ENCODE results near the gene NLRP7.
A peak's percentile ranks its signal among the peaks of the same experiment; 100 is the strongest.
"Not testable (repeated sequence)": the region's sequence is repeated elsewhere in the genome, so short reads cannot be mapped to it uniquely, and the experiment has no call there.

NLRP7 gene

DNA sequence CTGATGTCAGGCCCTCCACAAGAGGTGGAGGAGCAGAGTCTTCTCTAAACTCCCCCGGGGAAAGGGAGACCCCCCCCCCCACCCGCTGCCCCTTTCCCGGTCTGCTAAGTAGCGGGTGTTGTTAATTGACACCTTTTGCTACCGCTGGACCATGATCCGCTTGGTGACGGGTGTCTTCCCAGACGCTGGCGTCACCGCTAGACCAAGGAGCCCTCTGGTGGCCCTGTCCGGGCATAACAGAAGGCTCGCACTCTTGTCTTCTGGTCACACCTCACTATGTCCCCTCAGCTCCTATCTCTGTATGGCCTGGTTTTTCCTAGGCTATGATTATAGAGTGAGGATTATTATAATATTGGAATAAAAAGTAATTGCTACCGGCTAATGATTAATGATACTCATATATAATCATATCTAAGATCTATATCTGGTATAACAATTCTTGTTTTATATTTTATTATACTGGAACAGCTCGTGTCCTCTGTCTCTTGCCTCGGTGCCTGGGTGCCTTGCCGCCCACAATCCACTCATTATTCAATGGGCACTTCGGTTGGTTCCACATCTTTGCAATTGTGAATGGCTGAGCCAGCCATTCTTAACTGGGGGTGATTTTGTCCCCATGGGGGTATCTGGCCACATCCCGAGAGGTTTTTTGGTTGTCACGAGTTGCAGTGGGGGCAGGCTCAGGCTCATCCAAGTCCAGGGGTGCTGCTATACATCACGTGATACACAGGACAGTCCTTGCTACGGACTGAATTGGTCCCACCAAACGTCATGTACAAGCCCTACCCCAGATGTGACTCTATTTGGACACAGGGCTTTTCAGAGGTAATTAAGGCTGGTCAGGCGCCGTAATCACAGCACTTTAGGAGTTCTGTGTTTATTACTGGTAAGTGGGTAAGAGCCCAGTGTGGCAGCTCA, 27.4 kb downstream of the NLRP7 start:
- DNase-seq, result peak in 4 of 56 donors; percentile 1 to 4 (median 3)

DNA sequence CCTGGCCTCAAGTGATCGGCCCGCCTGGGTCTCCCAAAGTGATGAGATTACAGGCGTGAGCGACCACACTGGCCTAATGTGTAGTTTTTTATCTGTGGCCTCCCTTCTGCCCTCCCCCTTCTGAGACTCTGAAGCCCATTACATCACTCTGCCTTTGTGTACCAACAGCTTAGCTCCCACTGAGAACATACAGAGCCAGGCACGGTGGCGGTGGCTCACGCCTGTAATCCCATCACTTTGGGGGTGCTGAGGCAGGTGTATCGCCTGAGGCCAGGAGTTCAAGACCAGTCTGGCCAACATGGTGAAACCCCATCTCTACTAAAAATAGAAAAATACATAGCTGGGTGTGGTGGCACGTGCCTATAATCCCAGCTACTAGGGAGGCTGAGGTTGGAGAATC, 28.8 kb downstream of the NLRP7 start:
- DNase-seq, result no peak

DNA sequence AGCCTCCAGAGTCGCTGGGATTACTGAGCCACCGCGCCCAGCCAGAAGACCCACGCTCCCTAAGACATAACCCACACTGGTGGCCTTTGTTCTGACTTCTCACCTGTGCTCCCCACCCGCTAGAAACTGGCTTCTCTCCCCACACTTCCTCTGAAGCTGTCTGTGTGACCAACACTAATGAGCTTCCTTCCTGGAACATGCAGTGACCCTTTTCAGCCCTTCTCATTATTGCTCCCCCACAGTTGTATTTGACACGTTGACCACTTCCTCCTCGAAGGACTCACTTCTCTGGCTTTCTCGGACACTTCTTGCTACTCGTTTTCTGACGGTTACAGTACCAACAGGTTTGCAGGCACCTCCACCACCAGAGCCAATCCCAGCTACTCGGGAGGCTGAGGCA, 30.5 kb downstream of the NLRP7 start:
- DNase-seq, result peak in 2 of 56 donors; percentile 0 to 2

DNA sequence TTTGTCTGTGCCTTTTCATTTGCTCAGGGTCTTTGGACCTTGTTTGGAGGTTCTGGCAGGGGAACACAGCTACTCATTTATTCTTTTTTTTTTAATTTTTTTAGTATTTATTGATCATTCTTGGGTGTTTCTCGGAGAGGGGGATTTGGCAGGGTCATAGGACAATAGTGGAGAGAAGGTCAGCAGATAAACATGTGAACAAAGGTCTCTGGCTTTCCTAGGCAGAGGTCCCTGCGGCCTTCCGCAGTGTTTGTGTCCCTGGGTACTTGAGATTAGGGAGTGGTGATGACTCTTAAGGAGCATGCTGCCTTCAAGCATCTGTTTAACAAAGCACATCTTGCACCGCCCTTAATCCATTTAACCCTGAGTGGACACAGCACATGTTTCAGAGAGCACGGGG, 39.4 kb downstream of the NLRP7 start:
- not testable (repeated sequence) for DNase-seq

DNA sequence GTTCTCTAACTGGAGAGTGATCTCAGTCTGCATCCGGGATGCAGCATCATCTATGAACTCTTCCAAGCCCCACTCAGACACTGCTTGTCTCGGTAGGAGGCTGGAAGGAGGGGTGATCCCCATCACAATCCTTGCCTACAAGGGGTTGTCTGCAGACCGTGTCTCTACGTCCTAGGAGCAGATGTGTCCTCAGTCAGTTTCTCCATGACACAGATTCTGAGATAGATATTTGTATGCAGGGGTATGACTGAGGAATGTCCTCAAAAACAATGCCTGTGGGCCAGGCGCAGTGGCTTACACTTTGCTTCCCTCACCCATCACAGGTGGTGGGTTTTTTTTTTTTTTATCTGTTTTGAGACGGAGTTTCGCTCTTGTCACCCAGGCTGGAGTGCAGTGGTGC, 40.5 kb downstream of the NLRP7 start:
- no peak for DNase-seq

DNA sequence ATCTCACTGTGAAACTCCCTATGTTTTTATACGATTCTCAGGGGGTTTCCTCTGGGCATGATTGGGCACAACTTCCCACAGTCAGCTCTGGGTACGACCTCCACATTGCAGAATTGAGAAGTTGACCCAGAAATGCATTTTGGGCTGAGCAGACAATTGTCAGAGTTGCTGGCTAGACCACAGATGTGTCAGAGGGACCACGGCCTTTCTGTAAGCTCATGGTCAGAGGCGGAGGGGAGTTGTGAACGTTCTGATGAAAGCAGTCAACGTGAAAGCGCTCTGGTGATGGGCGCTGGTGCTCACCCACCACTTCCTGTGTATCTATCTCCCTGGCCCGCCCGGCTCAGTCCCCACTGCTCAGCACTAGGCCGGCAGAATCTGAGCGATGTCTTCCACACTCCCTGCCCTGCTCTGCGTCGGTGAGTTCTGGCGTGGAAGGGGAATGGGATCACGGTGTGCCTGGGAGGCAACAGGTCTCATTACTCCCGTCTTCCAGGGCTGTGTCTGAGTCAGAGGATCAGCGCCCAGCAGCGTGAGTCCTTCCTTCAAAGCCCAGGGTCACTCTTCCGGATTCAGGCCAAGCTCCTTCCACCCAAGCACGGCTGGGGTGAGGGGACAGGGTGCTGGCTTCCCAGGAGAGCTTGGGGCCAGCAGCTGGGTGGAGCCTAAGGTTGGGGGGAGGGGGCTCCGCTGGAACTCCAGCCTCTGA, 41.4 kb downstream of the NLRP7 start, which contains the start of gene NCR1:
NCR1 (plus strand) TSS at position 346 of the 709 bp plus-strand sequence; CDS start at position 386, 40 bp downstream.
- no peak for DNase-seq

DNA sequence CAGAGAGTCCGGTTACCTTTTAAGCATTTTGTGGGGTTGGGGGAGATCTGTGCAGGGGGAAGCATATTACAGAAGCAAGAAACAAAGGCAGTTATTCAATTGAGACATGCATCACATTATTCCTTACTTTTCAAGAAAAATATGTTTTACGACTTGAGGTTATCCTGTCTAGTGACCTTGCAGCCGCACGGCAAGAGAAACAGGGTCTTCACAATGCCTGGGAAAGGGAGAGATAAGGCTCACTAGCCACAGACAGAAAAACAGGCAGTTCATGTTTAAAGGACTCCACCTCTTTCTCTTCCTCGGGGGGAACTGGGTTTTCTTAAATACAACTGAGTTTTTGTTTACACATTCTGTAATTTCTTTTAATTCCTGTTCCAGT, 41.9 kb downstream of the NLRP7 start:
- no peak for DNase-seq

DNA sequence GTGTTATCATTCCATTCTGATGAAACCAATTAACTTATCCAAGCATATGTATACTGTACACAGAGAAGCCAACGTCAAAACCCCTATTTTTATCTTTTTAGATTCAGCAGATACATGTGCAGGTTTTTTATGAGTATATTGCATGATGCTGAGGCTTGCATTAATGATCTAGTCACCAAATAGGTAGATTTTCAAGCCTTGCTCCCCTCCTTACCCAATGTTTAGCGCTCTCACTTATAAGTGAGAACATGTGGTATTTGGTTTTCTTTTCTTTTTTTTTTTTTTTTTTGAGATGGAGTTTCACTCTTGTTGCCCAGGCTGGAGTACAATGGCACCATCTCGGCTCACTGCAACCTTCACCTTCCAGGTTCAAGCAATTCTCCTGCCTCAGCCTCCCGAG, 43.1 kb downstream of the NLRP7 start:
- DNase-seq, result not testable (repeated sequence)

DNA sequence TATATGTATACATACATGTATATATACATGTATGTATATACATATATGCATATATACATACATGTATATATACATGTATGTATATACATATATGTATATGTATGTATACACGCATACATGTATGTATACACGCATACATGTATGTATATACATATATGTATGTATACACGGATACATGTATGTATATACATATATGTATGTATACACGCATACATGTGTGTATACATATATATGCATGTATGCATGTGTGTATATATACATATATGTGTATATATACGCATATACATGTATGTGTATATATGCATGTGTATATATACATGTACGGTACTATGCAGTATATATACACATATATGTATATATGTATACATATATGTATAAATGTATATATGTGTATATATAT, 44.0 kb downstream of the NLRP7 start:
- DNase-seq, result no peak

DNA sequence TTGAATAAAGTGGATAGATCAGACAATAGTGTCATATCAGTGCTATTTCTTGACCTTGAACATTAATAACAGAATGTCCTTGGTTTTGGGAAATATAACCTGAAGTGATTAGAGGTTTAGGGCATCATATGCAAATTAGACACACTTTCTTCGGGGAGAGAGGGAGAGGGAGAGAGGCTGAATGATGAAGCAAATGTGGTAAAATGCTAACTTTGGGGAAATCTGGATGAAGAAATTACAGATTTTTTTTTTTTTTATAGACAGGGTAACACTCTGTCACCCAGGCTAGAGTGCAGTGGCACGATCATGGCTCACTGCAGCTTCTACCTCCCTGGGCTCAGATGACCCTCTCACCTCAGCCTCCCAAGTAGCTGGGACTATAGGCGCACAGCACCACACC, 45.3 kb downstream of the NLRP7 start:
- DNase-seq, result no peak

DNA sequence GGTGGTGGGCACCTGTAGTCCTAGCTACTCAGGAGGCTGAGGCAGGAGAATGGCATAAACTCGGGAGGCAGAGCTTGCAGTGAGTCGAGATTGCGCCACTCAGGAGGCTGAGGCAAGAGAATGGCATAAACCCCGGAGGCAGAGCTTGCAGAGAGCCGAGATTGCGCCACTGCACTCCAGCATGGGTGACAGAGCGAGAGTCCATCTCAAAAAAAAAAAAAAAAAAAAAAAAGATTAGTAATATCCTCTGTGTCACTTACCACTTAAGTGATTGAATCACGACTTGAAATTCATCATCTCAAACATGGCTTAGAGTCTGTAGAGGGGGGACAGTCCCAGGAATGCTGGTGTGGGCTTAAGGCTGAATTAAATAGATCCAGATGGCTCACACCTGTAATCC, 46.2 kb downstream of the NLRP7 start:
- DNase-seq, result not testable (repeated sequence)

DNA sequence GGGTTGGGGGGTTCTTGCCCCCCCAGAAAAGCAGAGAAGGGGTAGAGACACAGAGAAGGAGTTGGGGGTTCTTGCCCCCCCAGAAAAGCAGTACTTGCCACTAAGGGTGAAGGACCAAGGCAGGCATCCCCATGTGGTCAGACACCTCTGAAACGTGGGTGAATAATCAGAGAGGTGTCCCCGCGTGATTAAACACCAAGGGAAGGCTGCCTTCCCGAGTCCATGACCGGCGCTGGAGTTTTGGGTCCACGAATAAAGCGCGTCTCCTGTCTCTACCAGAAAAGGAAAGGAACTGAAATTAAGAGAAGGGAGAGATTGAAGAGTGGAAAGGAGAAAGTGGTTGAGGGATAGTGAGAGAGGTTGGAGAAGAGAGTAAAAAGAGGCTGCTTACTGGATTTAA, 47.7 kb downstream of the NLRP7 start:
- DNase-seq, result not testable (repeated sequence)

DNA sequence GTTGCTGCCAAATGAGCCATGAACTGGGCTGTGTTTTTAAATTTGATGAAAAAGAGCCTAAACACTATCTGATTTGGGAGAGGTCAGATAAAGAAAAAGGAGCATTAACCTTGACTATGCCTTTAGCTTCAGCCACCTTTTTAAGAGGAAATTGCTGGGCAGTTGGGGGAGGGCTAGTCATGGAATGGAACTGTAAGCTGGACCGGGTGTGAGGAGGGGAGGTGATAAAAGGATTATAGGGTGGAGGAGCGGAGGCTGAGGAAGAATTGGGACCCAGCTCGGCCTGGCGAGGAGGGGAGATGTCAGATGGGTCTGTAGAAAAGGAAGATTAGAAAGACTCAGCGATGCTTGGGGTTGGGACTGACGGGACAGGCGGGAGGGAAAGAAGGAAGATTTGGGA, 48.6 kb downstream of the NLRP7 start:
- not testable (repeated sequence) for DNase-seq

DNA sequence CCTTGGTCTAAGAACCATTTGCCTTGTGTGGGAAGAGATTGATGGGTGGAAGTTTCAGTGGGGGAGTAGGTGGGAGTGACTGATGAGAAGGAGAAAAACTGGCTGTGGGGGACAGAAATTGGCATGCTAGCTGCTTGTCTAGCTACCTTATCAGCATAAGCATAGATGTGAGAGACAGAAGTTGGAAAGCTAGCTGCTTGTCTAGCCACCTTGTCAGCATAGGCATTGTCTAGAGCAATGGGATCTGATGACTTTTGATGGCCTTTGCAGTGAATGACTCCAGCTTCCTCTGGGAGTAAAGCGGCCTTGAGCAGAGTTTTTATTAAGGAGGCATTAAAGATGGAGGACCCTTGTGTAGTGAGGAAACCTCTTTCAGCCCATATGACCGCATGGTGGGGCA, 51.3 kb downstream of the NLRP7 start:
- DNase-seq, result no peak

DNA sequence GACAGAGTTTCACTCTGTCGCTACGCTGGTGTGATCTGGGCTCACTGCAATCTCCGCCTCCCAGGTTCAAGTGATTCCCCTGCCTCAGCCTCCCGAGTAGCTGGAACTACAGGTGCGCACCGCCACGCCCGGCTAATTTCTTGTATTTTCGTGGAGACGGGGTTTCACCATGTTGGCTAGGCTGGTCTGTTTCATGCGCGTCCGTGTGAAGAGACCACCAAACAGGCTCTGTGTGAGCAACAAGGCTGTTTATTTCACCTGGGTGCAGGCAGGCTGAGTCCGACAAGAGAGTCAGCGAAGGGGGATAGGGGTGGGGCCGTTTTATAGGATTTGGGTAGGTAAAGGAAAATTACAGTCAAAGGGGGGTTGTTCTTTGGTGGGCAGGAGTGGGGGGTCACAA, 53.2 kb downstream of the NLRP7 start:
- DNase-seq, result not testable (repeated sequence)

DNA sequence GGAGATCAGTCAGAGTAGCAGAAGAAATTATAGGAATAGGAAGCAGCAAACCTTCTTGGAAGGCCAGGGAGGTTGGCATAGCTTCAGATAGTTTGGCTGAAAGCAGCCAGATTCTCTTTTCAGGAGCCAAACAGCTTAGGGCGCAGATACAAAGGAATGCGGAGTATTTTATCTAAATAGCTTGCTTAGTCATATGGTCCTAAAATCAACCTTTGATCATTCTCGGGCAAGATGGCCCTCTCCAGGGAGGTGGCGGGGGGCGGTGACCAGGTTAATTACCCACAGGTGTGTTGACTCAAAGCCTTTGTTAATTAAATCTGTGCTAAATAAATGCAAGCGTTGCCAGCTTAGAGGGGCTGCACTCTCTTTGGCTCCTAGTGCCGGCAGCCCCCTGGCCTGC, 53.9 kb downstream of the NLRP7 start:
- DNase-seq, result no peak

DNA sequence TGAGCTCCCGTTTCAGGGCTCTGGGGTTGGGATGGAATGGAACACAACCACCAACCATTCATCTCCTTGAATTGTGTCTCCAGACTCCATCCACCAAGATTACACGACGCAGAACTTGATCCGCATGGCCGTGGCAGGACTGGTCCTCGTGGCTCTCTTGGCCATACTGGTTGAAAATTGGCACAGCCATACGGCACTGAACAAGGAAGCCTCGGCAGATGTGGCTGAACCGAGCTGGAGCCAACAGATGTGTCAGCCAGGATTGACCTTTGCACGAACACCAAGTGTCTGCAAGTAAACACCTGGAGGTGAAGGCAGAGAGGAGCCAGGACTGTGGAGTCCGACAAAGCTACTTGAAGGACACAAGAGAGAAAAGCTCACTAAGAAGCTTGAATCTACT, 57.8 kb downstream of the NLRP7 start:
- DNase-seq, result no peak

DNA sequence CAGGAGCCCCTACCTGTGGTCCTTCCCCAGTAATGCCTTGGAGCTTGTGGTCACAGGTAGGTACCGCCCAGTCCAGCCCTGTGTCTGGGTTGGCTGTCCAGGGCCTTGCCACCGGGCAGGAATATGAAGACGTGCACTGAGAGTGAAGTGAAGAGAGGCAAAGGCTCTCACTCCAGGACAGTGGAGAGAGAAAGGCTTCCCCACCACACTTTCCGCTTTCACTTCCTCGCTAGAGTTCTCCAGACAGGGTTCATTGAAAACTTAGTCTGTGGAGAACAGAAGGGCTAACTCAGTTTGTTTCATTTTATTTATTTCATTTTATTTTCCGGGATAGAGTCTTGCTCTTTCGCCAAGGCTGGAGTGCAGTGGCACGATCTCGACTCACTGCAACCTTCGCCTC, 59.1 kb downstream of the NLRP7 start:
- peak in 5 of 56 donors; percentile 1 to 31 (median 4) for DNase-seq

DNA sequence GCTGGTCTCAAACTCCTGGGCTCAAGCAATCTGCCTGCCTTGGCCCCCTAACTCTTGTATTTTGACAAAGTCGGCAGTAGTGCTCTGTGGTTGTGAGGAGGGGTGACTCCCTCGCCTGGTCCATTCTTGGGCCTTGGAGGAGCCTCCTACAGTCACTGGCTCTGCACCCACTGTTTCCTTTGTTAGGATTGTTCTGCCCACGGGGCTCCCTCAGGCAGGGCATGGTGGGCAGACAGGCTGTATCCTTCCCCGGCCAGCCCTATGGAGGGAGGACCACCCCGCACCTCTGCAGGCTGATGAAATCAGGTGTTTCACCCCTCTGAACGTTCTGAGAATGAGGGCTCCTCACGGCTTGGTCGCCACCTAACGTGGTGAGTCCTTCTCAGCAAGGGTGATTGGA, 64.1 kb downstream of the NLRP7 start:
- no peak for DNase-seq

DNA sequence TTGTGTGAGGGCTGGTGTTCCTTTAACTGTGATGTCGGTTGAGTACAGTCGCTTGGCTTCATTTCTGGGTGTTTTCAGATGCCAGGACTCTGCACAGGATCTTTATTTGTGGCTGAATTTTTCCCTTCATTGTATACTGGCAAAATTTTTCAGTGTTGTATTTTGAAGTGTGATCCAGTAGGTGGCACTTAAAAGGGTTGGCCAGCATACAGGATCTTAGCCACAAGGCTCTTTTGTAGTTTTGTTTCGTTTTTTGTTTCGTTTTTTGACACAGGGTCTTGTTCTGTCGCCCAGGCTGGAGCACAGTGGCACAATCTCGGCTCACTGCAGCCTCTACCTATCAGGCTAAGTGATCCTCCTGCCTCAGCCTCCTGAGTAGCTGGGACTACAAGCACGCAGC, 64.6 kb downstream of the NLRP7 start:
- no peak for DNase-seq

DNA sequence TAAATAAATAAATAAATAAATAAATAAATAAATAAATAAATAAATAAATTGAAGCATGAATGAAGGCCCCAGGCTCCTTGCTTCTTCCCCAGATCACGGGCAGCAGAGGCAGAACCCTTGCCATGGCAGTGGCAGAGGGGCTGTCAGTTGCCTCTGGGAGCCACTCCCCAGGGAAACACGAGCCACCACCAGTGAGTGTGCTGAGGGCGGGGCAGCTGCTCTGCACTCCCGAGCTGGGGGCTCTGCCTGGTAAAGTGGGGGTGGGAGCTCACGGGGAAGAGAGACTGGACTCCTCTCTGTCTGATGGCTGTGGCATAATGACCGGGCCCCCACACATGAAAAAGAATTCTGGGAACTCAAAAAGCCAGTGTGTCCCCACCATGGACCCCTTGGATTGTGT, 65.4 kb downstream of the NLRP7 start:
- DNase-seq, result no peak

DNA sequence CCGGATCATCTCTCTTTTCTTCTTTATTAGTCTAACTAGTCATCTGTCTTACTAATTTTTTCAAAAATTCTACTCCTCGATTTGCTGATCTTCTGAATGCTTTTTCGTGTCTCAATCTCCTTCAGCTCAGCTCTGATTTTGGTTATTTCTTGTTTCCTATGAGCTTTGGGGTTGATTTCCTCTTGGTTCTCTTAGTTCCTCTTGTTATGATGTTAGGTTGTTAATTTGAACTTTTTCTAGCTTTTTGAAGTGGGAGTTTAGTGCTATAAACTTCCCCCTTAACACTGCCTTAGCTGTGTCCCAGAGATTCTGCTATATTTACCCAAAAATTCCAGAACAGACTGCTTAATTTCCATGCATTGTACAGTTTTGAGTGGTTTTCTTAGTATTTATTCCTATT, 69.9 kb downstream of the NLRP7 start:
- DNase-seq, result no peak

DNA sequence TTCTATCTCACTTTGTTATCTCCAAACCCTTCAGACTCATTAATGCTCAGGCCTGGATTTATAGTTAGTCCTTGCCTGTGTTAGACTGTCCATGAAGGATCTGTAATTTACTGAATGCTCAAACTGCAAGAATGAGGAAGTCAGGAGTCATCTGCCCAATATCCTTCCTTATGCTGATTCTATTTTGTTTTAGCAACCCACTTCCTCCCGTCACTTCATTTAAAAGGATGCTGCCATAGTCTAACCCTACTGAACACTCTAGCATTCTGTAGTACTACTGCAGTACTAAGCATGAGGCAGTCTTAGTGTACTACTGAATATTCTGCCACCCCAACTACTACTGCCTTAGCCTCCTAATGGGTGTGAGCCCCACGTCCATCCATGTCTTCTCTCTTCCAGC, 71.8 kb downstream of the NLRP7 start:
- DNase-seq, result no peak
